ENCODE results near the gene KIF16B. TPM values are rescaled to one million over a fixed set of nuclear protein-coding genes. Genes with fewer than 3 reads are reported as not detected.

The KIF16B gene
- total and polyA plus RNA-seq, 2 of the 8 experiments (the other 6 are each of a cell fraction or from before 2014, with no cell fraction given) = 3.0 to 9.2 TPM

GRCh38 chr20:16427571-16427970 lies 145.7 kb downstream of the KIF16B start (continued):
- no peak for TF ChIP-seq JUN (IDR thresholded peaks at IDR 0.05; ENCODE audit: low read depth, low read length)
- TF ChIP-seq, protein P1, sequence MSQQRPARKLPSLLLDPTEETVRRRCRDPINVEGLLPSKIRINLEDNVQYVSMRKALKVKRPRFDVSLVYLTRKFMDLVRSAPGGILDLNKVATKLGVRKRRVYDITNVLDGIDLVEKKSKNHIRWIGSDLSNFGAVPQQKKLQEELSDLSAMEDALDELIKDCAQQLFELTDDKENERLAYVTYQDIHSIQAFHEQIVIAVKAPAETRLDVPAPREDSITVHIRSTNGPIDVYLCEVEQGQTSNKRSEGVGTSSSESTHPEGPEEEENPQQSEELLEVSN (IDR thresholded peaks at IDR 0.05) = no peak
- no peak for TF ChIP-seq ZNF274 (IDR thresholded peaks at IDR 0.05; ENCODE audit: borderline replicate concordance, extremely low read depth, low read length)
- TF ChIP-seq JUND (IDR thresholded peaks at IDR 0.05; ENCODE audit: low read length) = no peak

Measured in H1 (cell line).